ENCODE measurements around the gene LNPEP.

GRCh38 chr5:96978812-96979449 lies 43.1 kb downstream of the LNPEP start:
- TF ChIP-seq POLR2A (IDR thresholded peaks at IDR 0.05; ENCODE audit: low read depth, low read length) (no peak), RCOR1 (IDR thresholded peaks at IDR 0.05; ENCODE audit: insufficient replicate concordance, low read length) (no peak), ELK1 (IDR thresholded peaks at IDR 0.05; ENCODE audit: borderline replicate concordance, low read depth, low read length) (no peak)
